B cell (primary cell): ENCODE results near the gene PRR18. TPM values are rescaled to one million over a fixed set of nuclear protein-coding genes. Genes with fewer than 3 reads are reported as not detected.
A peak's percentile ranks its signal among the peaks of the same experiment; 100 is the strongest.

Experiments used
- ATAC-seq: fragments of 200-7000 bp; cut with Tn5 transposase; one replicate; pipeline ENCODE4 v1.10.0; 2021; ENCODE audit warnings: low read depth, mild to moderate bottlenecking, moderate number of reproducible peaks, moderate library complexity
- CTCF ChIA-PET: fragments of 350-600 bp; sonication (Branson Sonifier 250); formaldehyde crosslinking; loops from one replicate; lab custom pipeline; 2021; ENCODE audit warnings: antibody characterized with exemption, inconsistent platforms; lab: Charles Lee
- POLR2A ChIA-PET: fragments of 350-600 bp; sonication (Branson Sonifier 250); formaldehyde crosslinking; loops from one replicate; lab custom pipeline; 2021; ENCODE audit warnings: antibody characterized with exemption; lab: Charles Lee
- DNase-seq: peaks from one replicate; pipeline ENCODE4 v3.0.0; 2013
- H2AFZ ChIP-seq: 2 replicates; pipeline ENCODE4 v1.6.1; 2012; ENCODE audit warnings: mild to moderate bottlenecking, low read depth, low read length; ENCODE audit not compliant: insufficient read depth, poor library complexity, severe bottlenecking
- H3K27ac ChIP-seq, 2 donors: 1 replicate in 1 of 2; 2 replicates in 1 of 2; pipeline ENCODE4 v1.5.1; 2012 to 2013; ENCODE audit warnings: low read length in 2 of 2, mild to moderate bottlenecking in 2 of 2, moderate library complexity in 1 of 2
- H3K27me3 ChIP-seq, 4 experiments: fragments of 200-600 bp in 1 of 4; sonication (generic) in 1 of 4; replicated peaks in 1 of 4; 1 replicate in 2 of 4; 2 replicates in 2 of 4; pipeline versions ENCODE4 v1.6.1 to v1.7.0; 2013 to 2016; ENCODE audit warnings: low read length in 3 of 4, mild to moderate bottlenecking in 2 of 4, mixed read lengths in 1 of 4, moderate library complexity in 1 of 4; ENCODE audit not compliant: insufficient read depth in 4 of 4, control insufficient read depth in 3 of 4; ENCODE audit errors: control extremely low read depth in 1 of 4
- H3K36me3 ChIP-seq, 2 experiments: replicated peaks in 1 of 2; 1 replicate in 1 of 2; 2 replicates in 1 of 2; pipeline versions ENCODE4 v1.6.1 to v1.7.1; 2013; ENCODE audit warnings: low read length in 1 of 2; ENCODE audit not compliant: insufficient read depth in 2 of 2, control insufficient read depth in 1 of 2; ENCODE audit errors: control extremely low read depth in 1 of 2, extremely low read depth in 1 of 2
- H3K4me1 ChIP-seq, 2 donors: fragments of 200-600 bp in 1 of 2; sonication (generic) in 1 of 2; 1 replicate in 1 of 2; 2 replicates in 1 of 2; pipeline versions ENCODE4 v1.5.1 to v1.6.1; 2013 to 2017; ENCODE audit warnings: low read length in 2 of 2; ENCODE audit not compliant: control insufficient read depth in 2 of 2, insufficient read depth in 2 of 2
- H3K4me2 ChIP-seq: replicated peaks from 2 replicates; pipeline ENCODE3; 2012; ENCODE audit warnings: mild to moderate bottlenecking, low read depth, low read length; ENCODE audit not compliant: poor library complexity, severe bottlenecking
- H3K4me3 ChIP-seq, 5 experiments: fragments of 200-600 bp in 1 of 5; sonication (generic) in 1 of 5; 1 replicate in 3 of 5; 2 replicates in 2 of 5; pipeline versions ENCODE4 v1.5.1 to v1.7.0; 2011 to 2016; ENCODE audit warnings: low read length in 4 of 5, mild to moderate bottlenecking in 4 of 5, low read depth in 2 of 5, control low read depth in 1 of 5, moderate library complexity in 1 of 5; ENCODE audit not compliant: insufficient read depth in 1 of 5; ENCODE audit errors: control extremely low read depth in 1 of 5, extremely low read depth in 1 of 5
- H3K79me2 ChIP-seq: fragments of 200-600 bp; sonication (generic); one replicate; pipeline ENCODE4 v1.6.0; 2016; ENCODE audit warnings: low read length; ENCODE audit not compliant: control insufficient read depth, insufficient read depth
- H3K9ac ChIP-seq: fragments of 200-600 bp; sonication (generic); 2 replicates; pipeline ENCODE4 v1.6.1; 2017; ENCODE audit warnings: mild to moderate bottlenecking, low read length, moderate library complexity
- H3K9me3 ChIP-seq, 3 donors: one replicate each; pipeline versions ENCODE4 v1.6.1 to v1.7.1; 2013; ENCODE audit warnings: low read length in 2 of 3; ENCODE audit not compliant: control insufficient read depth in 2 of 3, insufficient read depth in 1 of 3; ENCODE audit errors: control extremely low read depth in 1 of 3
- H4K20me1 ChIP-seq: 2 replicates; pipeline ENCODE4 v1.6.0; 2012; ENCODE audit warnings: mild to moderate bottlenecking, low read length; ENCODE audit not compliant: insufficient read depth, control insufficient read depth, poor library complexity, severe bottlenecking
- H3K27ac Mint-ChIP-seq: one replicate; pipeline ENCODE4 v1.8.0; 2021; ENCODE audit warnings: mixed read lengths
- H3K27me3 Mint-ChIP-seq: one replicate; pipeline ENCODE4 v1.8.0; 2021; ENCODE audit warnings: mixed read lengths
- H3K4me1 Mint-ChIP-seq: one replicate; pipeline ENCODE4 v1.8.0; 2021; ENCODE audit warnings: mixed read lengths
- H3K4me3 Mint-ChIP-seq: one replicate; pipeline ENCODE4 v1.8.0; 2021; ENCODE audit warnings: mixed read lengths
- H3K9me3 Mint-ChIP-seq: one replicate; pipeline ENCODE4 v1.8.0; 2022; ENCODE audit warnings: mixed read lengths; ENCODE audit not compliant: insufficient read depth
- EZH2 ChIP-seq: IDR thresholded peaks from 2 replicates; pipeline ENCODE4 v1.6.1; 2012; ENCODE audit warnings: borderline replicate concordance, low read depth, mild to moderate bottlenecking, moderate library complexity, low read length; ENCODE audit not compliant: insufficient read depth, poor library complexity, severe bottlenecking
- WGBS: methylation state at CpG from one replicate; pipeline ENCODE4 v1.1.5; 2013; ENCODE audit warnings: missing lambda C conversion rate; ENCODE audit not compliant: insufficient coverage; 5-methylcytosine and 5-hydroxymethylcytosine counted together
- intact Hi-C: fragments of 100-400 bp; cut with micrococcal nuclease; formaldehyde crosslinking; loops from one replicate; pipeline ENCODE4 v1.10.0; 2022
- polyA plus RNA-seq: library from polyadenylated mRNA; depleted of rRNA; stranded (reverse); fragments of >200 nt; gene quantifications from 2 replicates; pipeline ENCODE4 v1.2.3, GENCODE V29; 2012
- total RNA-seq, 2 donors: library from RNA; stranded (reverse); fragments of 120-200 nt in 1 of 2; gene quantifications; 1 replicate in 1 of 2; 2 replicates in 1 of 2; pipeline versions ENCODE4 v1.2.3 to v1.2.4, GENCODE V29; 2013 to 2022
- TF ChIP-seq, protein P1 (sequence below): fragments of 200-600 bp; IDR thresholded peaks from one replicate; pipeline ENCODE4 v1.8.0; 2022; ENCODE audit warnings: antibody characterized with exemption, mild to moderate bottlenecking

The PRR18 gene
- total and polyA plus RNA-seq, 2 donors (not counting 1 experiment from before 2014, with no cell fraction given), result not detected

DNA sequence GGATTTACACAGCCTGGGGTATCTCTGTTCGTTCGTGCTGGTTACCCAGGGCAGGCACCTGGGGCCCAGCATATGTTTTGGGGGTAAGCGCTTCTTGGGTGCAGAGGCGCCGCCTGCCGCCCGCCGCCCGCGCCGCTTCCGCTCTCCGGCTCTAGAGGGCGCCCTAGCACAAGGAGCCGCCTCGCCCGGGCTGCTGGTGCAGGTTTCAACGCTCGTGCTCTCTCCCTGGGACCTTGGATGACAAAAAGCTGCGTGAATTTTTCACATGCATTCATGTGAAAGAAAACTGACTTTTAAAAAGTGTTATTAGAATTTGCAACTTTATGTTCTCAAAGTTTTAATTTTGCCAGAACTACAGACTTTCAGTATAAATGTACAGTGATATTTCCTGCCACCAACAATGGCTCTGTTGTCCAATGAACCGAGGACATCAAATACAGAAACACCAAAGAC lies 32.5 kb downstream of the PRR18 start:
- Histone ChIP-seq H3K27me3 (no peaks in the 10 kb centered on the region), H4K20me1 (no peaks in the 10 kb centered on the region), H3K4me3 (no peak overlapping the region), H3K4me2 (peak overlapping the region; percentile 40), H3K9me3 (no peaks in the 10 kb centered on the region), H3K27ac (no peak overlapping the region), H3K36me3 (no peaks in the 10 kb centered on the region), H3K9ac (no peak overlapping the region), H3K4me1 (peaks cover 0 to 8% of the 10 kb centered on the region in 2 donors), H3K79me2 (no peaks in the 10 kb centered on the region), H2AFZ (no peak overlapping the region)
- peak; percentile 89 for ATAC-seq
- no peak overlapping the region for H3K4me3 Mint-ChIP-seq
- H3K4me1 Mint-ChIP-seq, result peaks cover 14% of the 10 kb centered on the region
- peak; percentile 82 for DNase-seq
- no peak overlapping the region for H3K27ac Mint-ChIP-seq
- 3% methylated on average over 18 of the region's 21 CpGs for WGBS
- peaks cover 2% of the 10 kb centered on the region for H3K27me3 Mint-ChIP-seq
- H3K9me3 Mint-ChIP-seq, result no peaks in the 10 kb centered on the region
- intact Hi-C loops, result loop anchor here (1.0 to 5.0 kb wide), 5 partner anchors 38 to 352 kb away; partner anchors contain the start of genes RPS6KA2 and SFT2D1
- ChIA-PET CTCF (interaction anchor here (0.6 to 5.1 kb wide), 19 partner anchors 10 to 391 kb away, joined by 3 to 149 read pairs (median 6); partner anchors contain the start of gene PRR18), POLR2A (no interaction called here)
- no peak for TF ChIP-seq EZH2
- TF ChIP-seq, protein P1, sequence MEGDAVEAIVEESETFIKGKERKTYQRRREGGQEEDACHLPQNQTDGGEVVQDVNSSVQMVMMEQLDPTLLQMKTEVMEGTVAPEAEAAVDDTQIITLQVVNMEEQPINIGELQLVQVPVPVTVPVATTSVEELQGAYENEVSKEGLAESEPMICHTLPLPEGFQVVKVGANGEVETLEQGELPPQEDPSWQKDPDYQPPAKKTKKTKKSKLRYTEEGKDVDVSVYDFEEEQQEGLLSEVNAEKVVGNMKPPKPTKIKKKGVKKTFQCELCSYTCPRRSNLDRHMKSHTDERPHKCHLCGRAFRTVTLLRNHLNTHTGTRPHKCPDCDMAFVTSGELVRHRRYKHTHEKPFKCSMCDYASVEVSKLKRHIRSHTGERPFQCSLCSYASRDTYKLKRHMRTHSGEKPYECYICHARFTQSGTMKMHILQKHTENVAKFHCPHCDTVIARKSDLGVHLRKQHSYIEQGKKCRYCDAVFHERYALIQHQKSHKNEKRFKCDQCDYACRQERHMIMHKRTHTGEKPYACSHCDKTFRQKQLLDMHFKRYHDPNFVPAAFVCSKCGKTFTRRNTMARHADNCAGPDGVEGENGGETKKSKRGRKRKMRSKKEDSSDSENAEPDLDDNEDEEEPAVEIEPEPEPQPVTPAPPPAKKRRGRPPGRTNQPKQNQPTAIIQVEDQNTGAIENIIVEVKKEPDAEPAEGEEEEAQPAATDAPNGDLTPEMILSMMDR, result peak; percentile 100

DNA sequence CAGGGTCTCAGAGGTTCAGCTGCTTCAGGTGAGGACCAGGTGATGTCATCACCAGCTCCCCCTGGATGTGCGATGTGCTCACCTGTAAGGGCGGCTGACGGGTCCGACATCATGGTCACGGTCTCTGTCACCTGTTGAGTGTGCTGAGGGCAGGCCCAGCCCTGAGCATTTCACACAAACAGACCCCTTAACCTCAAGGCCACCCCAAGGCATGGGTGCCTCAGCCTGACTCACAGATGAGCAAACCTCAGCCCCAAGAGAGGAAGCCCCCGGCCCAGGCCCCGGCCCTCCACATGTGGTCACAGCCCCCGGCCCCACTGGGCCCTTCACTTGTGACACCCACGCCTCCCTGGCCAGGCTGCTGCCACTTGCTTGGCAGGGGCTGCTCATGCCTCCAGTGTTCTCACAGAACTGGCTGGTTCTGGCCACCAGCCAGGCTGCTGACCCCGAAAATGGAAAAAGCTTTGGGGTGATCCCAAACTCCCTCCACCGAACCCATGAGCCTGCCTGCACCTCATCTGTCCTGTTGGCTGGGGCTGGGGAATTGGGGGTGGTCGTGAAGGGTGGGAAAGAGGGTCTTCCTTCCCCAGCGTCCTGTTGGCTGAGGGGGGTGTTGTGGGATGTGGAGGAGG lies 33.3 kb downstream of the PRR18 start:
- H3K9me3 Mint-ChIP-seq, result no peaks in the 10 kb centered on the region
- H3K4me1 ChIP-seq, result peaks cover 0 to 8% of the 10 kb centered on the region in 2 donors
- no peak overlapping the region for H3K9ac ChIP-seq
- DNase-seq, result no peak
- ATAC-seq, result no peak
- intact Hi-C loops, result loop anchor here (1.0 to 5.0 kb wide), 5 partner anchors 38 to 352 kb away; partner anchors contain the start of genes RPS6KA2 and SFT2D1
- H3K4me3 Mint-ChIP-seq, result no peak overlapping the region
- no peak overlapping the region for H3K4me3 ChIP-seq
- H3K4me1 Mint-ChIP-seq, result peaks cover 14% of the 10 kb centered on the region
- H3K9me3 ChIP-seq, result no peaks in the 10 kb centered on the region
- TF ChIP-seq EZH2, result no peak
- TF ChIP-seq, protein P1, result no peak
- no peak overlapping the region for H2AFZ ChIP-seq
- H3K27ac ChIP-seq, result no peak overlapping the region
- H3K27me3 Mint-ChIP-seq, result peaks cover 2% of the 10 kb centered on the region
- H3K27ac Mint-ChIP-seq, result no peak overlapping the region
- H3K4me2 ChIP-seq, result no peak overlapping the region
- H3K36me3 ChIP-seq, result no peaks in the 10 kb centered on the region
- ChIA-PET POLR2A (no interaction called here), CTCF (interaction anchor here (0.9 to 5.1 kb wide), 6 partner anchors 21 to 390 kb away, joined by 5 to 149 read pairs (median 22); partner anchors contain the start of gene PRR18)
- WGBS, result 77% methylated on average over 11 of the region's 13 CpGs
- H4K20me1 ChIP-seq, result no peaks in the 10 kb centered on the region
- H3K27me3 ChIP-seq, result no peaks in the 10 kb centered on the region
- H3K79me2 ChIP-seq, result no peaks in the 10 kb centered on the region
